Hematopoietic multipotent progenitor cell (in vitro differentiated cells): ENCODE data around the gene PTK6. TPM values are rescaled to one million over a fixed set of nuclear protein-coding genes. Genes with fewer than 3 reads are reported as not detected.

ENCODE experiments used
- DNase-seq, 3 donors: peaks; one replicate each; pipeline ENCODE4 v3.0.0-alpha.2; 2011 to 2015; ENCODE audit warnings: low read depth in 2 of 3, low spot score in 2 of 3
- total RNA-seq: library from RNA; depleted of rRNA; stranded (reverse); fragments of >200 nt; gene quantifications from one replicate; pipeline ENCODE4 v1.2.3, GENCODE V29; 2012

Gene PTK6
- total RNA-seq, 1 donor: under 0.01 TPM

GRCh38 chr20:63497138-63497945, 39.8 kb downstream of the PTK6 start:
- DNase-seq: no peak

- DNase-seq: no peak
Measured at GRCh38 chr20:63496596-63497120, 40.5 kb downstream of the PTK6 start.

- DNase-seq: peak in 2 of 3 donors; percentile 52 to 72
Measured at GRCh38 chr20:63495741-63496595, 41.2 kb downstream of the PTK6 start.

GRCh38 chr20:63495167-63495720, 41.9 kb downstream of the PTK6 start:
- DNase-seq: no peak

- DNase-seq: no peak
Measured at GRCh38 chr20:63494420-63495166, 42.6 kb downstream of the PTK6 start.

- DNase-seq: no peak
Measured at GRCh38 chr20:63494084-63494419, 43.1 kb downstream of the PTK6 start.

- no peak for DNase-seq
Measured at GRCh38 chr20:63493563-63494020, 43.6 kb downstream of the PTK6 start.

- DNase-seq: no peak
Measured at GRCh38 chr20:63492982-63493381, 44.2 kb downstream of the PTK6 start.

GRCh38 chr20:63492518-63492917, 44.7 kb downstream of the PTK6 start:
- no peak for DNase-seq

GRCh38 chr20:63491635-63492230, 45.4 kb downstream of the PTK6 start:
- no peak for DNase-seq

GRCh38 chr20:63491078-63491477, 46.1 kb downstream of the PTK6 start:
- DNase-seq: no peak

GRCh38 chr20:63490416-63490815, 46.8 kb downstream of the PTK6 start:
- DNase-seq: no peak

GRCh38 chr20:63488315-63489251, 48.6 kb downstream of the PTK6 start:
- no peak for DNase-seq

GRCh38 chr20:63487781-63488241, 49.4 kb downstream of the PTK6 start:
- no peak for DNase-seq

- DNase-seq: no peak
Measured at GRCh38 chr20:63487116-63487764, 49.9 kb downstream of the PTK6 start.

GRCh38 chr20:63486300-63486855, 50.8 kb downstream of the PTK6 start:
- DNase-seq: no peak

GRCh38 chr20:63484651-63485403, 52.3 kb downstream of the PTK6 start:
- no peak for DNase-seq
